Retina (tissue), 1 donor: Measurements from ENCODE around the gene RPP40.
A peak's percentile ranks its signal among the peaks of the same experiment; 100 is the strongest.
"Not testable (repeated sequence)": the region's sequence is repeated elsewhere in the genome, so short reads cannot be mapped to it uniquely, and the experiment has no call there.

ENCODE experiments used
- DNase-seq: peaks from one replicate; pipeline ENCODE4 v3.0.0-alpha.2; 2016

RPP40 gene, protein sequence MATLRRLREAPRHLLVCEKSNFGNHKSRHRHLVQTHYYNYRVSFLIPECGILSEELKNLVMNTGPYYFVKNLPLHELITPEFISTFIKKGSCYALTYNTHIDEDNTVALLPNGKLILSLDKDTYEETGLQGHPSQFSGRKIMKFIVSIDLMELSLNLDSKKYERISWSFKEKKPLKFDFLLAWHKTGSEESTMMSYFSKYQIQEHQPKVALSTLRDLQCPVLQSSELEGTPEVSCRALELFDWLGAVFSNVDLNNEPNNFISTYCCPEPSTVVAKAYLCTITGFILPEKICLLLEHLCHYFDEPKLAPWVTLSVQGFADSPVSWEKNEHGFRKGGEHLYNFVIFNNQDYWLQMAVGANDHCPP

DNA sequence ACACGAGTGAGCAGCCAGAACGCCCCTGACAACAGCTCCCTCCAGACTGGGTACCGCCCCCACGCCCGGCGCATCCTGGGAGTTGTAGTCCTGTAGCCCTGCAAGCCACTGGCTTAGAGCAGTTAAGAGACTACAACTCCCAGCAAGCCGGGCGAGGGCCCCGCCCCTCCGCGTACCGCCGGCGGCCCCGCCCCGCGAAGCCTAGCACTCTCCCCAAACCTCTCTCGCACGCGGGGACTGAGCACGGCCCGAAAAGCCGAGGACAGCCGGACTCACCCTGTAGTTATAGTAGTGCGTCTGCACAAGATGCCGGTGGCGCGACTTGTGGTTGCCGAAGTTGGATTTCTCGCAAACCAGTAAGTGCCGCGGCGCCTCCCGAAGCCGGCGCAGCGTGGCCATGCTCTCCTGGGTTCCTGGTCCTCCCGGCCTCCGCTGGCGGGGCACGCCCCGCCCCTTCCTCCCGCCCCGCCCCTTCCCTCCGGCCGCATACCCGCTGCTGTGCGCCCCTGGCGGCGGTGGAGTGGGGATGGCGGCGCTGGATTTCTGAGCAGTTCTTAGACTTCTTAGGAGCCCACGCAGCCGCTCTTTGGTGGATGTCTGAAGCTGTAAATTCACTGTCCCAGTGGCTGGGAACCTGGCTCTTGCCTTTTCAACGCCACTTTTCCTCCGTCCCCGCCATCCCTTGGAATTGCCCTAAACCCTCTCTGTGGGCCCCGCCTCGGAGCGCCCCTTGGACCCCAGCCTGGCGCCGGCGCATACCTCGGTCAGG is at the start of gene RPP40:
Gene RPP40, minus strand, starts transcription at position 434 of the 769 bp plus-strand sequence. Its CDS starts 35 bp downstream, at position 399.
- peak; percentile 100 for DNase-seq

DNA sequence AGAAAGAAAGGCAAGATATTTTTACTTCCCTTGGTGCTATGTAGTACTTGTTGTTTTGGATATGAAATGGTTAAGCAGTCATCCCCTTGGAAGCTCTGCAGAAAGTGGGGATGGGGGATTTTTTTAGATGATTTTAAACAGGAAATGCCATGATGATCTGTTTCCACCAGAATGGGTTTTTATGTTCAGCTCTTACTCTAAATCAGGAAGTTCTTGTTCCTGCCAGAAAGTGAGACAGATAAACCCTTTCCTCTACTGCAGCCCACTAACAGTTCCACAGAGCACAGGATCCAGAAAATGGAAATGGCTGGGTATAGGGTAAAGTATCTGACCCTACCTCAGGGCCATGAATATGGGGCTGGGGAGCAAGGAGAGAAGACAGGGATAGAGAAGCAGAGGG is 49.2 kb upstream of the RPP40 start:
- DNase-seq = no peak

DNA sequence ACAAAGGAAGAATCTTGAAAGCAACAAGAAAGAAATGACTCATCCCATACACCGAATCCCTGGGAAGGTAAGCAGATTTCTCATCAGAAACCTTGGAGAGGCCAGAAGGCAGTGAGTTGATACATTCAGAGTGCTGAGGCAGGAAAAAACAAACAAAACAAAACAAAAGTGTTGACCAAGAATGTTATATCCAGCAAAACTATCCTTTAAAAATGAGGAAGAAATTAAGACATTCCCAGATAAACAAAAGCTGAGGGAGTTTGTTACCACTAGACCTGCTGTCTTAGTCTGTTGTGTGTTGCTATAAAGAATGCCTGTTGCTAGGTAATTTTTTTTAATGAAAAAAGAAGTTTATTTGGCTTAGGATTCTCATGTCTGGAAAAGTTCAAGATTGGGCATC is 47.6 kb upstream of the RPP40 start:
- DNase-seq = no peak

DNA sequence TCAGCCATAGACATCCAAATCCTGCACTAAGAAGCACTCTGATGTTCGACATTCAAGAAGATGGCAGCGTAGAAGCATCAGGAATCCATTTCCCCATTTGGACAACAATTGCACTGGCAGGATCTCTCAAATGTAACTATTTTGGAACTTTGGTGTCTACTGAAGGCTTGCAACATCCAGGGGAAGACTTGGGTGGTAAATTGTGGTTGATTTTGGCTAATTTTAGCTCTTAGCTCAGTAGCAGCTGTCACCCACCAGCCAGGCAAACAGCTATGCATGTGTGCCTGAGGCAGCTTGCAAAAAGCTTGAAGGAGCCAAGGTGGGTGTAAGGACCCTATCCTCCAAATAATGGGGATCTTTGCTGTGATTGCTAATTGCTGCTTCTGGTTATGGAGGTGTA is 46.2 kb upstream of the RPP40 start:
- no peak for DNase-seq

DNA sequence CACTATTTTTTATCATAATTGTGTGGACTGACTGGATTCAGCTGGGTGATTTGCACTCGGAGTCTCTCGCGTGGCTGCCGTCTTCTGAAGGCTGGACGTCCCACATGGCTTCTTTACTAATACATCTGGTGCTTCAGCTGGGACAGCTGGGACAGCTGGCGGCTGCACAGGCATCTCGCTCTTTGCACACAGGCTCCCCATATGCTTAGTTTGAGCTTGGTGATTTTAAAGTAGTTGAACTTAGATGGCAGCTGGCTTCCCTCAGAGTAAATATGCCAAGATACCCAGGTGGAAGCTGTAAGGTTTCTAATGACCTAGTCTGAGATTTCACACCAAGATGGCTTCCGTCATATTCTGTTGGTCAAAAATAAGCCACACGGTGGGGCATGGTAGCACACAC is 42.6 kb upstream of the RPP40 start:
- DNase-seq = no peak

DNA sequence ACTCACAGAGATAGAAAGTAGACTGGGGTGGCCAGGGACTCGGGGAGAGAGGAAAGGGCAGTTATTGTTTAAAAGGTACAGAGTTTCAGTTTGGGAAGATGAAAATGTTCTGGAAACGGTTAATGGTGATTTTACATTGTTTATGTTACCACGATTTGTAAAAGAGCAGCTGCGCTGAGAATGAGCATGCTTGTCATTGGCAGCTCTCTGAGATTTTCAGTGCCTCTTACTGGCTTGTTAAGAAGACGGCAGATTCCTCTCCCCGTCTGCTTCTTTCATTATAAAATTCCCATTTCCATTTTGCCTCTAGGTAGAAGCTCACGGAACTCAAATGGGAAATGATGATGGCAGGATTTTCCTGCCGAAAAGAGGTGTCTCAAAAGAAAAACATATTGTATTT is 41.6 kb upstream of the RPP40 start:
- no peak for DNase-seq

DNA sequence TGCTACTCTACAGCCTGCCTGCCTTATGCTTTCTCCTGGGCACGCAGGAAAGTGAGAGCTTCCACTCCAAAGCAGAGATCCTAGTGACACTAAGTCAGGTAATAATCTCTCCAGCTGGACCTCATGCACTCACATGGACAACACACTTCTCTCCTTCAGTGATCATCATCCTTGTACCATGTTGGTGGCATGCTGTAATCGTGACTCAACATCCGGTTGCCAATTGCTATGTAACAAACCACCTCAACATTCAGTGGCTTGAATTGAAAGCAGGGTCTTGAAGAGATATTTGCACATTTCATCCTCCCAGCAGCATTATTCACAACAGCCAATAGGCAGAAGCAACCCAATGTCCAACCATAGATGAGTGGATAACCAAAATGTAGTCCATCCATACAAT is 41.0 kb upstream of the RPP40 start:
- no peak for DNase-seq

DNA sequence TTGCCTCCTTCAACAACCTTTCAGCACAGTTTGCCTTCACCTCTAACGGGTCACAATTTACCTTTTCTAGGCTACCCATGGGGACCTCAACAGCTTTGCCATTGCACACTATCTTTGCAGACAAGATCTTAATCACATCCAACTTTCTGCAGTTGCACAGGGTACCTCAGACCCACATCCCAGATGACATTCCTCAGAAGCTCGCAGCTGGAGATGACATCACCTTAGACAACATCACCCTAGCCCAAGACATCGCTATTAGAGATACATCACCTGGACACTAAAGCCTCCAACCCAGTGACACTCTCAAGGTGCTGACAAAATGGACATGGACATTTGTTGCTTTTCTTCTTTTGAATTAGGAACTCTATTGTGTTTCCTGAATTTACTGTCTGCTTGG is 38.6 kb upstream of the RPP40 start:
- DNase-seq = no peak

DNA sequence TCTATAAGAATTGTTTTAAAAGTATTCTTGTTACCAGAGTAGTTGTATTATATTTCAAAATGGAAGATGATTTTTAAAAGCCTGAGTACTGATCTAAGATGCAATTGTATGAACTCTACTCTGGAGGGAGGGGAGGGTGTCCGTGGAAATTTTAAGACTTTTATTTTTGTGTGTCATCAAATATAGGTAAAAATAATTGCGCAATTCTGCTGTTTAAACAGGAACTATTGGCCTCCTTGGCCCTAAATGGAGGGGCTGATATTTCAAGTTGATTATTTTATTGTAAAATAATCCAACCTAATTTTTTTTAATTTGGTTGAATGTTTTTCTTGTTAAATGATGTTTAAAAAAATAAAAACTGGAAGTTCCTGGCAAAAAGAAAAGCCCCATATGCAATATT is 38.1 kb upstream of the RPP40 start:
- DNase-seq = no peak

DNA sequence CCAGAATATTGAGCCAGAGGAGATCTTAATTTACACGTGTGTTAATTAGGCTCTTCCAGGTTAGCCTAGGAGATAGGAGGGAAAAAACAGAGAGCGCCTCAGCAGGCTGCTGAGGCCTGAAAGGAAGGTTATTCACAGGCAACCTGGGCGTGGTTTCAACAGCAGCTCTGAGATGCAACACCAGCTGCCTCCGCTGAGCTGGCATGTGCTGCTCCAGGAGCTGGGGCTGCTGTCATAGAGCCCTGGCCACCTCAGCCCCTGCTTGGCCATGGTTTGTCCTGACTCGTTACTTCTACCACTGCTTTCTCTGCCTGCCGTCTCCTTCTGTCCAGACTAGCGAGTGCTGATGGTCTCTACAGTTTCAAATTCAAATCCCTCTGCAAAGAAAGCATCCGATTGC is 32.4 kb upstream of the RPP40 start:
- DNase-seq = peak; percentile 45

DNA sequence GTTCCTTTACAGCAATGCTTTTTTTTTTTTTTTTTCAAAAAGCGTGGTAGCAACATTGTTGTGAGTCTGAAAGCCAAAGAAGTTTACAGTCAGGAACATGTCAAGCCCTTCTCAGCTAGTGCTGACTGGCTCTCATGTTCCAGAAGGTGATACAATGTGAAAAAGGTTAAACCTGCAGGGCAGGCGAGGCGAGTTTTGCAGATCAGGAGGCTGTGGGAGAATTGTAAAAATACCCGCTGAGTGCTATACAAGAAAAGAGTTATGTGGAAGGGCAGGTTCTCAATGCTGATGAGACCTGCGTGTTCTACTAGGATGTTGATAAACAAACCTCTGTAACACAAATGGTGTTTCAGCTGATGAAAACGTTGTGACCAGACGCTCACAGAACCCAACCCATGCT is 30.9 kb upstream of the RPP40 start:
- no peak for DNase-seq

DNA sequence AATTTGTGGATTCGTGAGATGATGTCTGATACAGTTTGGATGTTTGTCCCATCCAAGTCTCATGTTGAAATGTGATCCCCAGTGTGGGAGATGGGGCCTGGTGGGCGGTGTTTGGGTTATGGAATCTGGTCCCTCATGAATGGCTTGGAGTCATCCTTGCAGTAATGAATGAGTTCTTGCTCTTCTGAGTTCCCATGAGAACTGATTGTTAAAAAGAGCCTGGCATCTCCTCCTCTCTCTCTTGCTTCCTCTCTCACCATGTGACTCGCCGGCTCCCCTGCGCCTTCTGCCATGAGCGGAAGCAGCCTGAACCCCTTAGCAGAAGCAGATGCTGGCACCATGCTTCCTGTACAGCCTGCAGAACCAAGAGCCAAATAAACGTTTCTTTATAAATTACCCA is 30.5 kb upstream of the RPP40 start:
- no peak for DNase-seq

DNA sequence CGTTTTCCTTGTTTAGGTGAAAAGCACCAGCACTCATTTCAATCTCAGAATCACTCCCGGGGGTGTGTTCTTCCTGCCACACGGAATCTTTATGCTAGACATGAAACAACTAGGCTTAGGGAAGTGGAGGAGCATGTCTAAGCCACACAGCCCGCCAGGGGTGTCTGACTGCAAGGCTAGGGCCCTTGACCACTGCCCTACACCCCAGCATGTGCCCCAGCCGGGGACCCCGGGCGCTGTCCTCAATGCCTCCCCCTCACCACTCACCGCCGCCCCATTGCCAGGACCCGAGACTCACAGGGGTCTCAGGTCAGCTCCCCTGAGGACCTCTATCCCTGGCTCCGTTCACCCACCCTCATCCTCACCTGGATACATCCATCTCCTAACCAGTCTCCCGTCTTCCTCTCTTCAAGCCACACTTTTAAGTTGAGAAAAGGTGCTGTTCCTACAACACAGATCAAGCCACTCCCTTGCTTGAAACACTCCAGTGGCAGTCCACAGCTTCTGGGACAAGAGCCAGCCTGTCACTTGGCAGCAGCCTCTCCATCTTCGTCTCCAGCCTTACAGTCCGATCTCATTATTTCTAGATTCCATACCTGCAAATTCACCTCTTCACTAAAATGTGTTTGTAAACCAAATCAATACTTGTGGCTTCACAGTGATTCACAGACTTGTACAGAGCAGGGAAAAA is 29.5 kb upstream of the RPP40 start:
- not testable (repeated sequence) for DNase-seq

DNA sequence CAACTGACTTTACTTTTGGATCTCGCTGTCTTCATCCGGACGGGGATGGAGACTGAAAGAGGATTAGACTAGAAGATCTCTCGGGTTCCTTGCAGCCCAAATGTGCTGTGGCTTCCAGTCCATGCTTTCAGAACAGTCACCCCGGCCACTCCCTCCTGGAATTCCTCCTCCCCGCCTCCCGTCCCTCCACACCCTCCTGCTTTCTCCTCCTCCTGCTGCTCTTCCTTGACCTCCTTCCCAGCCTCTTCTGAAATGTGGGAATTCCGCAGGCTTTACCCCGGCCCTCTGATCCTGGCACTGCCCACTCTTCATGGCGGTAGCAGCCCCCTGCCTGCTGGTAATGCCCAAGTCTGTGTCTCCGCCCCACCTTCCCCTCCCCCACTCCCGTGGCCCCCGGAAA is 28.9 kb upstream of the RPP40 start:
- not testable (repeated sequence) for DNase-seq

DNA sequence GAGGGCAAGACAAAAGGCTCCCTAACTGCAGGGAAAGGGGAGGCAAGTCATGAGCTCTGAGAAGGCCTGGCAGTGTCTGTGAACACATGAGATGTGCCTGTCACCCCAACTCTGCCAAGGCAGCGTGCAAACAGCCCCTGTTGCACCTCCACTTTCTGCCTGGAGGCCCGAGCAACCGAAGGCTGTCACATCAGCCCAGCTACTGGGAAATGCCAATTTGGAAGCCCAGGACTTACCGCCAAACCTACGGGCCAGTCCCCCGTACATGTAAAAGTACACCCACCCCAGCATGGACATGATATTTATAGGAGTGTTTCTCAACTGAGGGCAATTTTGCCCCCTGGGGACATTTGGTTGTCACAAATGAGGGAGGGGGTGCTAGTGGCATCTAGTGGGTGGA is 27.3 kb upstream of the RPP40 start:
- DNase-seq = no peak

DNA sequence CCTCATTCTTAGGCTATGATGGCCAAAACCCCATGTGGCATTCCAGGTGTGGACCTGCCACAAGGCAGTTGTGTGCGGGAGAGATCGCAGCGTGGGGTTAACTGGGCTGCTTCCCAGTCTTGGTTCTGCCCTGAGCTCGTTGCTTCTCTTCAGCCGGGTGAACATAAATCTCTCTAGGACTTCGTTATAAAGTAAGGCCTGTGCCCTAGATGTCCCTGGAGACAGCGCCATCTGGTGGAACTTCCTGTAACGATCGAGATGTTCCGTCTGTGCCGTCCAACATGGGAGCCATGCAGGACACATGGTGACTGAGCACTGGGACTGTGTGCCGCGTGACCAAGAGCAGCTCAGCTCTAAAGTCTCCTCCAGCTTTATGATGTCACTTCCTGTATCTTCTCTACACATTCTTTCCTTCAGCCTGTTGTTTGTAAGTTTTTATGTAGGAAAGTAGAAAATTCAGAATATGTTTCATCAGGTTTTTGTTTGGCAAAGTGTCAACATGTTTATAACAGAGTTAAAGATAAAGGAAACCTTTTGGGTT is 26.8 kb upstream of the RPP40 start:
- peak; percentile 70 for DNase-seq

DNA sequence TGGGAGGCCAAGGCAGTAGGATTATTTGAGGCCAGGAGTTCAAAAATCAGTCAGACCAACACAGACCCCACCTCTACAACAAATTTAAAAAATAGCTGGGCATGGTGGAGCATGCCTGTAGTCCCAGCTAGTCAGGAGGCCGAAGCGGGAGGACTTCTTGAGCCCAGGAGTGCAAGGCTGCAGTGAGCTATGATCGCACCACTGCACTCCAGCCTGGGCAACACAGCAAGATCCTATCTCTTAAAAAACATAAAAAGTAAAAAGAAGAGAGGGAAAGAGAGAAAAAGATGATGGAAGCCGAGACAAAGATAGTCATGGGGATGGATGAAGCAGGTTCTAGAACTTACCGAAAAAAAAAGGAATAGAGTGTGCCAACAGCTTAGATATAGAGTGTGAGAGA is 25.8 kb upstream of the RPP40 start:
- DNase-seq = no peak

DNA sequence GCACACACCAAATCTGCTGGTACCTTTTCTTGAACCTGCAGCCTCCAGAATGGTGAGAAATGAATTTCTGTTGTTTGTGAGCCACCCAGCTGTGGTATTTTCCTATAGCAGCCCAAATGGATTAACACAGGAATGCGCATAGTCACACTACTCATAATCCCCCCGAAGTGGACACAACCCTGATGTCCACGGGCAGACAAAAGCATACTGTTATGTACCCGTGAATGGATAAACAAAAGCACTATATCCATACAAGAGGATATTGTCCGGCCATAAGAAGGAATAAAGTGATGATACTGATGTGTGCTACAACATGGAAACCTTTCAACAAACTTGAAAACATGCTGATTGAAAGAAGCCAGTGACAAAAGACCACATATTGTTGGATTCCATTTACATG is 25.1 kb upstream of the RPP40 start:
- DNase-seq = no peak

DNA sequence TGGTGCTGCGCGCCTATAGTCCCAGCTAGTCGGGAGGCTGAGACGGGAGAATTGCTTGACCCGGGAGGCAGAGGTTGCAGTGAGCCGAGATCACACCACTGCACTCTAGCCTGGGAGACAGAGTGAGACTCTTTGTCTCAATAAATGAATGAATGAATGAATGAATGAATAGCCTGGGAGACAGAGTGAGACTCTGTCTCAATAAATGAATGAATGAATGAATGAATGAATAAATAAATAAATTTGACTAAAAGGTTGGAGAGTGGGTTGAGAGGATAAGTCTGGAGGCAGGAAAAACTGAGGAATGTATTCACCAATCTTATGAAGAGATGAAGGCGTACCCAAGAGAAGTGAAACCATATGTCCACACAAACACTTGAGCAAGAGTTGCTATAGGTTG is 24.5 kb upstream of the RPP40 start:
- DNase-seq = no peak

DNA sequence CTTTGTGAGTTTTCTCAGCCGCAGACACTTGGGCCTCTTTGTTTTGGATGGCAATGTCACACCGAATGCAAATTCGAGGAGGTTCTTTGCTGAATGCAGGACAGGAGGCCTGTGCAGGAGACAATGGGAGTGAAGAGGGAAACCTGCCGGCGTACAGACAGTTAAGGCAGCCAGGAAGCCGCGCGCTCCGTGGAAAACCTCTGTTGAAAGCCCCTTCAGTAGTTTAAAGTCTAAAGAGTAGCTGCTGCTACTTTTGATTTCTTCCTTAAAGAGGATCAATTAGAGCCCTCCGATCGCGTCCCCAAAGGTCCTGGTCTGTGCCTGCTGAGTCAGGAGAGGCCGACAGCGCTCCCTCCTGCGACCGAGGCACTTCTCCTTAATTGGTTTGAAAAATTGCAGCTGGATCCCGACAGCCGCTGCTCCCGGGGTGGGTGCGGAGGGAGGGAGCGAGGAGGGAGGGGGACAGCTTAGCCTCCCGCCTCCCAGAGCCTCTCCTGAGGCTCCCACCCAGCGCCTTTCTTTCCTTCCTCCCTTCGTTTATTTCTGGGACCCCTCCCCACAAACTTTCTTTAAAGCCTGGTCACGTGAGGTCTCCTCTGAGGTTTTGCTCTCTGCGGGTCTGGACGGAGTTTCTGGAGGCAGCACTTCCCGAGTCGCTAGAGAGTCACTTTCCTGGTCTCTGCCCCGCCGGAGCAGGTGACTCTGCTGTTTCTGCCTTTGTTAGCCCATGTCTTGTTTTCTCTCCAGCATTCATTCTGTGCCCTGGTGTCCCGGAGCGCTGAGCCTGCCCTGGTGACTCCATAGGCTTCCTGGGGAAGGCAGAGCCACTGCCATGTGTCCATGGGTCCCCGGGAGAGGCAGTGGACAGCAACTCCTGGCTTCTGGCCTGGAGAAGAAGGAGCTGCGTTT is 22.3 kb upstream of the RPP40 start:
- DNase-seq = peak; percentile 88

DNA sequence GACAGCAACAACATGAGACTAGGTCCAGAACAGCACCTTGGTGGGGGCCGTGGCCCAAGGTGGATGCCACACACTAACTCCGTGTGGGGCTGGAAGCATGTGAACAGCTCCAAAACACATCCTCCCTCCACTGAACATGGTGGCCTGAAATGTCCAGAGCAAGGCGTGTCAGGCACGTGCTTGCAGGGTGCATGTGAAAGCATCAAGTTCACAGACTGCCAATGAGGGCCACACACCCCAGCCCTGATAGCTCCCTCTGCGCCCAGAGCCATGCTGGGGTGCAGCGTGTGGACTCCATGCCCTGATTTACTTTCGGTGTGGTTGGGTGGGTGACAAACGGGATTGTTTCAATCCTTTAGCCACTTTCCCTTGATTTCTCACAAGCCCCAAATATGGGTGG is 20.1 kb upstream of the RPP40 start:
- no peak for DNase-seq

DNA sequence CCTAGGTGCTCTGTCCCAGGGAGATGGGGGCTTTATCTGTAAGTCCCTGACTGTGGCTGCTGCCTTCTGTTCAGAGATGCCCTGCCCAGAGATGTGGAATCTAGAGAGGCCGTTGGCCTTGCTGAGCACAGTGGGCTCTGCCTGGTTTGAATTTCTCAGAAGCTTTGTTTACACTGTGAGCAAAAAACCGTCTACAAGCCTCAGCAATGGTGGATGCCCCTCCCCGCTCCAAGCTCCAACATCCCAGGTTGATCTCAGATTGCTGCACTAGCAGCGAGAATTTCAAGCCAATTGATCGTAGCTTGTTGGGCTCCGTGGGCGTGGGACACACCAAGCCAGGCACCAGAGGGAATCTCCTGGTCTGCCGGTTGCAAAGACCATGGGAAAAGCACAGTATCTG is 16.3 kb upstream of the RPP40 start:
- DNase-seq = no peak
